Fibroblast of mammary gland (primary cell): ENCODE measurements around the gene TBC1D10B.

Experiments used
- DNase-seq: peaks from one replicate; pipeline ENCODE4 v3.0.0-alpha.2; 2010; ENCODE audit warnings: low read depth
- H3K4me3 ChIP-seq: 2 replicates; pipeline ENCODE4 v1.5.1; 2011; ENCODE audit warnings: low read depth, mild to moderate bottlenecking, low read length, moderate library complexity; ENCODE audit not compliant: control insufficient read depth
- TF ChIP-seq, protein P1 (sequence below): conservative IDR thresholded peaks from 2 replicates; pipeline ENCODE4 v1.5.1; 2011; ENCODE audit warnings: low read depth, low read length, inconsistent platforms; ENCODE audit not compliant: control insufficient read depth, insufficient read depth

TBC1D10B gene

GRCh38 chr16:30370456-30371247 is at the start of gene TBC1D10B:
TSS of gene TBC1D10B (minus strand) at chr16:30370494. CDS start at chr16:30370183, 311 bp downstream.
- peak within 1 kb of the TSS; percentile 84 for H3K4me3 ChIP-seq
- peak; percentile 100 for DNase-seq
- TF ChIP-seq, protein P1, sequence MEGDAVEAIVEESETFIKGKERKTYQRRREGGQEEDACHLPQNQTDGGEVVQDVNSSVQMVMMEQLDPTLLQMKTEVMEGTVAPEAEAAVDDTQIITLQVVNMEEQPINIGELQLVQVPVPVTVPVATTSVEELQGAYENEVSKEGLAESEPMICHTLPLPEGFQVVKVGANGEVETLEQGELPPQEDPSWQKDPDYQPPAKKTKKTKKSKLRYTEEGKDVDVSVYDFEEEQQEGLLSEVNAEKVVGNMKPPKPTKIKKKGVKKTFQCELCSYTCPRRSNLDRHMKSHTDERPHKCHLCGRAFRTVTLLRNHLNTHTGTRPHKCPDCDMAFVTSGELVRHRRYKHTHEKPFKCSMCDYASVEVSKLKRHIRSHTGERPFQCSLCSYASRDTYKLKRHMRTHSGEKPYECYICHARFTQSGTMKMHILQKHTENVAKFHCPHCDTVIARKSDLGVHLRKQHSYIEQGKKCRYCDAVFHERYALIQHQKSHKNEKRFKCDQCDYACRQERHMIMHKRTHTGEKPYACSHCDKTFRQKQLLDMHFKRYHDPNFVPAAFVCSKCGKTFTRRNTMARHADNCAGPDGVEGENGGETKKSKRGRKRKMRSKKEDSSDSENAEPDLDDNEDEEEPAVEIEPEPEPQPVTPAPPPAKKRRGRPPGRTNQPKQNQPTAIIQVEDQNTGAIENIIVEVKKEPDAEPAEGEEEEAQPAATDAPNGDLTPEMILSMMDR = no peak

DNA sequence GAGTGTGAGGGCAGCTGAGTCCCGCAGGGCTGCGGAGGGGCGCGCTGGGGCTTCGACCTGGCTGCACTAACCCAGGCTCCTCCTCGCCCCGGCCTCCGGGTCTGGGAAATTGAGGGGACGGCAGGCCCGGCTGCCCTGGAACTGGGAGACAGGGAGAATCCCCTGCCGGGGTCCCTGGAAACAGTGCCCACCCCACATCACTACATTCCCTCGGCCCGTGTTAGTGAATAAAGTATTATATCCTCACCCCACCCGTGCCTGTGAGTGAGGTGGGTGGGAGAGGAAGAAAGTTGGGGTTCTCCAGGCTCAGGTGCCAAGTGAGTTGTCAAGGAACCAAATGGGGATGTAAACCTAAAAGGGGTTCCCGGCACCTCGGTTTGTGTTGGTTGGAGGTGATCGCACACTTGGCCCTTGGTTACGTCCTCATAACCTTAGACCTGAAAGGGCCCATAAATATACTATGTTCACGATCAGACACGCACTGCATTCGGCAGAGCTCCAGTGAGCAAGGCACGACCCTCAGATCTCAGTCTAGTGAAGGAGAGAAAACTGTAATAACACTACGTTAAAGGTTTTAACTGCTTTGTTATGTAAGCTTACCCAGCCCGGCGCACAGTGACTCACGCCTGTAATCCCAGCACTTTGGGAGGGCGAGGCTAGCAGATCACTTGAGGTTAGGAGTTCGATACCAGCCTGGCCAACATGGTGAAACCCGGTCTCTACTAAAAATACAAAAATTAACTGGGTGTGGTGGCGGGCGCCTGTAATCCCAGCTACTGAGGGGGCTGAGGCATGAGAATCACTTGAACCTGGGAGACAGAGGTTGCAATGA is 48.3 kb upstream of the TBC1D10B start:
- TF ChIP-seq, protein P1 = no peak
- H3K4me3 ChIP-seq = peak overlapping the region; percentile 31
- DNase-seq = no peak

GRCh38 chr16:30417529-30418349 is 47.4 kb upstream of the TBC1D10B start:
- peak overlapping the region; percentile 31 for H3K4me3 ChIP-seq
- DNase-seq = peak; percentile 86
- TF ChIP-seq, protein P1 = no peak

DNA sequence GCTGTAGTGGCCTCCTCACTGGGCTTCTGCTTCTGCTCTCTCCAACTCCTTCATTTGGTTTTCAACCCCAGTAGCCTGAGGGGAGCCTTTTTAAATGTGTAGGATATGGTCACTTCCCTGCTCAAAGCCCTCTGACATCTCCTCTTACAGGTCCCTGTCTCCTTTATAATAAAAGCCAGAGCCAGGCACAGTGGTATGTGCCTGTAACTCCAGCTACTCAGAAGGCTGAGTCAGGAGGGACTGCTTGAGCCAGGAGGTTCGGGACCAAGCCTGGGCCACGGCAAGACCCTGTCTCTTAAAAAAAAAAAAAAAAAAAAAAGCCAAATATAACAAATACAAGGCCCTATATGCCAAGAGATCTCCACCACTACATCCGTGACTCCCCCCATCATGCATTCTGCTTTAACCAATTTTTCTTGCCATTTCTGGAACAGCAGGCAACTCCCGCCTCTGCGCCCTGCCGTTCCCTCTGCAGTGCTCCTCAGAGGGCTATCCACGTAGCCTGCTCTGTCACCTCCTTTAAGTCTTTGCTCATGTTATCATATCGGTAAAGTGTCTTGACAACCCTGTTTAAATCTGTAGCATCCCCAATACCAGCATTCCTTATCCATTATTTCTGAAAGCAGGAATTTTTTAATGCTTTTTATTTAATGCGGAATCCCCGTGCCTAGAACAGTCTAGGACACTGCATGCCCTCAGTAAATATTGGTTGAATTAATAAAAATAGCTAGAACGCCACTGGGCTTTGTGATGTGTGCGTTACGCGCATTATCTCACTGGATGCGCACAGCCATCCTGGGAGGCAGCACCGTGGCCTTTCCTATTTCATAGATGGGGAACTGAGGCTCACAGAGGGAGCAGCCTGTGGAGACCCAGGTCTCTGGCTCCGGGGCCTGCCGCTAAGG is 46.6 kb upstream of the TBC1D10B start:
- no peak for DNase-seq
- peak overlapping the region; percentile 31 for H3K4me3 ChIP-seq
- TF ChIP-seq, protein P1 = no peak

GRCh38 chr16:30416047-30416603 is 45.8 kb upstream of the TBC1D10B start:
- TF ChIP-seq, protein P1 = no peak
- no peak overlapping the region for H3K4me3 ChIP-seq
- DNase-seq = no peak

GRCh38 chr16:30414159-30414558 is 43.9 kb upstream of the TBC1D10B start:
- no peak overlapping the region for H3K4me3 ChIP-seq
- no peak for DNase-seq
- TF ChIP-seq, protein P1 = no peak
